ENCODE results near the gene UBE2L5.
"Not testable (repeated sequence)": the region's sequence is repeated elsewhere in the genome, so short reads cannot be mapped to it uniquely, and the experiment has no call there.

The UBE2L5 gene

GRCh38 chr13:30448441-30448840 is 26.1 kb downstream of the UBE2L5 start:
- no peak for TF ChIP-seq CTCF (conservative IDR thresholded peaks at IDR 0.05; ENCODE audit: low read depth)
- H3K27ac ChIP-seq: no peak overlapping the region
- POLR2A ChIA-PET (ENCODE audit: low non-redundant PET): no interaction called here
- DNase-seq (ENCODE audit: low spot score): no peak
- CTCF ChIA-PET: interaction anchor here (0.7 kb wide), 1 partner anchor 672 kb away, joined by 3 read pairs; no protein-coding TSS in a partner anchor

GRCh38 chr13:30450066-30450465 is 27.8 kb downstream of the UBE2L5 start:
- CTCF ChIA-PET: no interaction called here
- no peak overlapping the region for H3K27ac ChIP-seq
- TF ChIP-seq CTCF (conservative IDR thresholded peaks at IDR 0.05; ENCODE audit: low read depth): no peak
- no peak for DNase-seq (ENCODE audit: low spot score)
- POLR2A ChIA-PET (ENCODE audit: low non-redundant PET): no interaction called here

DNA sequence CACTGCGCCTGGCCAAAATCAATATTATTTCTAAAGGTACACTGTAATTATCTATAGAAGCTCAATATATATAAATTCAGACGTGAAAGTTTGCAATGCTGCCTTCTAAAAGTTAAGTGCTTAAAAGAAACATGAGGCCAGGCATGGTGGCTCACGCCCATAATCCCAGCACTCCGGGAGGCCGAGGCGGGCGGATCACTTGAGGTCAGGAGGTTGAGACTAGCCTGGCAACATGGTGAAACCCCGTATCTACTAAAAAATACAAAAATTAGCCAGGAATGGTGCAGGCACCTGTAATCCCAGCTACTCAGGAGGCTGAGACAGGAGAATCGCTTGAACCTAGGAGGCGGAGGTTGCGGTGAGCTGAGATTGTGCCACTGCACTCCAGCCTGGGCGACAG is 29.2 kb downstream of the UBE2L5 start:
- POLR2A ChIA-PET (ENCODE audit: low non-redundant PET); H3K27ac ChIP-seq; CTCF ChIA-PET; DNase-seq (ENCODE audit: low spot score): not testable (repeated sequence)

DNA sequence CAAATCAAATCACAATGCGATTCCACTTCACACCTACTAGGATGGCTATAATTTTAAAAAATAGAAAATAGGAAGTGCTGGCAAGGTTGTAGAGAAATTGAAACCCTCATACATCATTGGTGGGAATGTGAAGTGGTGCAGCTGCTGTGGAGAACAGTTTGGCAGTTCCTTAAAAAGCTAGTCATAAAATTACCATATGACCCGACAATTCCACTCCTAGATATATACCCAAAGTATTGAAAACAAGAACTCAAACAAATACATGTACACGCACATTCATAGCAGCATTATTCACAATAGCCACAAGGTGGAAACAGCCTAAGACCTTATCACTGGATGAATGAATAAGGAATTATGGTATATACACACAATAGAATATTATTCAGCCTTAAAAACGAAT is 31.4 kb downstream of the UBE2L5 start:
- POLR2A ChIA-PET (ENCODE audit: low non-redundant PET): no interaction called here
- no peak for TF ChIP-seq CTCF (conservative IDR thresholded peaks at IDR 0.05; ENCODE audit: low read depth)
- H3K27ac ChIP-seq: no peak overlapping the region
- DNase-seq (ENCODE audit: low spot score): no peak
- CTCF ChIA-PET: no interaction called here

DNA sequence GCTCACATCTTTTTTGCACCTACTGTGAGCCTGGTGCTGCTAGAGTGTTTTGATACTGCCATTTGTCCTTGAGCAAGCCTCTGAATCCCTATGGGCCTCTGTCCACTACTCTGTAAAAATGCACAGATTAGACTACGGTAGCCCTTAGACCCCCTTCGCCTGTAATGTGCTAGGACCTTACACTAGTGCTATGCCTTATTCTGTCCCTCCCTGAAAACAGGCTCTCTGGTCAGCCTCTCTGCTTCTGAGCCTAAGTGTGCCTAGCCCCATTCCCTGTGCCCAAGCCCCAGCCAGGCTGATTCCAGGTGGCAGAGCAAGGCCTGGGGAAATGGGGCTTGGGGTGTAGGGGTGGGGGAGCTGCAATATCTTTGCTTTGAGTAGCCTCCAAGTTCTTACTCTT is 32.7 kb downstream of the UBE2L5 start:
- no peak overlapping the region for H3K27ac ChIP-seq
- no peak for DNase-seq (ENCODE audit: low spot score)
- no peak for TF ChIP-seq CTCF (conservative IDR thresholded peaks at IDR 0.05; ENCODE audit: low read depth)
- ChIA-PET CTCF (interaction anchor here (0.7 to 0.9 kb wide), 2 partner anchors 54 to 322 kb away, joined by 3 read pairs; no protein-coding TSS in a partner anchor), POLR2A (ENCODE audit: low non-redundant PET) (interaction anchor here (0.6 kb wide), 1 partner anchor 33 kb away, joined by 3 read pairs; no protein-coding TSS in a partner anchor)

GRCh38 chr13:30456290-30456689 is 34.0 kb downstream of the UBE2L5 start:
- ChIA-PET POLR2A (ENCODE audit: low non-redundant PET) (no interaction called here), CTCF (no interaction called here)
- no peak overlapping the region for H3K27ac ChIP-seq

More at GRCh38 chr13:30456290-30456689, 34.0 kb downstream of the UBE2L5 start:
- no peak for TF ChIP-seq CTCF (conservative IDR thresholded peaks at IDR 0.05; ENCODE audit: low read depth)
- DNase-seq (ENCODE audit: low spot score): no peak
